HL-60 (cell line): ENCODE results near the gene MRTFA.

Experiments
- DNase-seq, 2 experiments: peaks; one replicate each; pipeline ENCODE4 v3.0.0-alpha.2; 2010 to 2020; ENCODE audit warnings: low read depth in 1 of 2, low spot score in 1 of 2
- H3K27ac ChIP-seq: fragments of 250-450 bp; sonication (Bioruptor Pico); replicated peaks from 2 replicates; pipeline ENCODE4 v1.5.1; 2020; ENCODE audit warnings: mild to moderate bottlenecking, moderate library complexity
- H3K27me3 ChIP-seq: fragments of 250-450 bp; sonication (Bioruptor Pico); 2 replicates; pipeline ENCODE4 v1.5.1; 2021; ENCODE audit warnings: mild to moderate bottlenecking, moderate library complexity; ENCODE audit not compliant: insufficient read depth, poor library complexity, severe bottlenecking
- H3K4me3 ChIP-seq: replicated peaks from 2 replicates; pipeline ENCODE4 v1.5.1; 2011; ENCODE audit warnings: mild to moderate bottlenecking, control low read depth, low read length; ENCODE audit not compliant: insufficient read depth
- CTCF ChIP-seq: IDR thresholded peaks from one replicate; pipeline ENCODE4 v1.5.1; 2011; ENCODE audit warnings: low read length, control low read depth, inconsistent platforms; ENCODE audit not compliant: insufficient read depth
- GABPA ChIP-seq: IDR thresholded peaks from 2 replicates; pipeline ENCODE4 v1.6.1; 2012; ENCODE audit warnings: low read depth
- POLR2AphosphoS5 ChIP-seq: IDR thresholded peaks from 2 replicates; pipeline ENCODE4 v1.6.1; 2012; ENCODE audit warnings: low read depth
- REST ChIP-seq: IDR thresholded peaks from 2 replicates; pipeline ENCODE4 v1.6.1; 2012; ENCODE audit warnings: low read depth; ENCODE audit not compliant: insufficient replicate concordance
- SPI1 ChIP-seq: IDR thresholded peaks from 2 replicates; pipeline ENCODE4 v1.6.1; 2012; ENCODE audit warnings: low read depth, mild to moderate bottlenecking, borderline replicate concordance

The MRTFA gene

GRCh38 chr22:40472579-40472978 is 163.9 kb downstream of the MRTFA start:
- Histone ChIP-seq H3K4me3 (no peak overlapping the region), H3K27me3 (no peaks in the 10 kb centered on the region), H3K27ac (no peak overlapping the region)
- TF ChIP-seq CTCF: no peak
- TF ChIP-seq REST: no peak
- no peak for TF ChIP-seq POLR2AphosphoS5
- TF ChIP-seq SPI1: no peak
- no peak for TF ChIP-seq GABPA
- DNase-seq: no peak

- no peak for DNase-seq
- H3K27ac ChIP-seq: no peak overlapping the region
- TF ChIP-seq SPI1 (no peak), CTCF (no peak), REST (no peak), POLR2AphosphoS5 (no peak), GABPA (no peak)
- no peaks in the 10 kb centered on the region for H3K27me3 ChIP-seq
- no peak overlapping the region for H3K4me3 ChIP-seq
Measured at GRCh38 chr22:40472051-40472450, 164.5 kb downstream of the MRTFA start.

- Histone ChIP-seq H3K27me3 (no peaks in the 10 kb centered on the region), H3K27ac (no peak overlapping the region), H3K4me3 (no peak overlapping the region)
- TF ChIP-seq POLR2AphosphoS5 (no peak), CTCF (no peak), REST (no peak), GABPA (no peak), SPI1 (no peak)
- DNase-seq: no peak
Measured at GRCh38 chr22:40469181-40469580, 167.3 kb downstream of the MRTFA start.
